Effector memory CD4-positive, alpha-beta T cell (primary cell): ENCODE results near the gene MYO7A.

Experiments used
- DNase-seq, 3 donors: peaks; one replicate each; pipeline ENCODE4 v3.0.0-alpha.2; 2020
- H3K27ac ChIP-seq: 2 replicates; pipeline ENCODE4 v1.7.0; 2013; ENCODE audit warnings: mild to moderate bottlenecking, low read length, moderate library complexity; ENCODE audit not compliant: insufficient read depth, poor library complexity, severe bottlenecking
- H3K27me3 ChIP-seq: replicated peaks from 2 replicates; pipeline ENCODE4 v1.7.0; 2013; ENCODE audit warnings: mild to moderate bottlenecking, low read length; ENCODE audit not compliant: insufficient read depth, control insufficient read depth, poor library complexity, severe bottlenecking
- H3K36me3 ChIP-seq: 2 replicates; pipeline ENCODE4 v1.7.0; 2013; ENCODE audit warnings: mild to moderate bottlenecking, low read length, moderate library complexity; ENCODE audit not compliant: control insufficient read depth, insufficient read depth
- H3K4me1 ChIP-seq: 2 replicates; pipeline ENCODE4 v1.7.0; 2013; ENCODE audit warnings: low read length, mild to moderate bottlenecking; ENCODE audit not compliant: control insufficient read depth, insufficient read depth, poor library complexity, severe bottlenecking
- H3K4me3 ChIP-seq: 2 replicates; pipeline ENCODE4 v1.7.0; 2013; ENCODE audit warnings: low read length, low read depth, mild to moderate bottlenecking; ENCODE audit not compliant: insufficient read depth, poor library complexity, severe bottlenecking
- H3K9me3 ChIP-seq: 2 replicates; pipeline ENCODE4 v1.7.0; 2013; ENCODE audit warnings: mild to moderate bottlenecking, low read length, moderate library complexity; ENCODE audit not compliant: control insufficient read depth

Gene MYO7A

GRCh38 chr11:77137421-77137820 is 9.4 kb downstream of the MYO7A start:
- H3K4me1 ChIP-seq = no peaks in the 10 kb centered on the region
- H3K27me3 ChIP-seq = peaks cover 3% of the 10 kb centered on the region
- H3K9me3 ChIP-seq = no peaks in the 10 kb centered on the region
- no peak overlapping the region for H3K27ac ChIP-seq
- H3K4me3 ChIP-seq = no peak overlapping the region
- no peaks in the 10 kb centered on the region for H3K36me3 ChIP-seq
- no peak for DNase-seq

GRCh38 chr11:77138106-77138649 is 10.1 kb downstream of the MYO7A start:
- Histone ChIP-seq H3K4me1 (no peaks in the 10 kb centered on the region), H3K4me3 (no peak overlapping the region), H3K27me3 (peaks cover 3% of the 10 kb centered on the region), H3K27ac (no peak overlapping the region), H3K9me3 (no peaks in the 10 kb centered on the region), H3K36me3 (no peaks in the 10 kb centered on the region)
- no peak for DNase-seq

DNA sequence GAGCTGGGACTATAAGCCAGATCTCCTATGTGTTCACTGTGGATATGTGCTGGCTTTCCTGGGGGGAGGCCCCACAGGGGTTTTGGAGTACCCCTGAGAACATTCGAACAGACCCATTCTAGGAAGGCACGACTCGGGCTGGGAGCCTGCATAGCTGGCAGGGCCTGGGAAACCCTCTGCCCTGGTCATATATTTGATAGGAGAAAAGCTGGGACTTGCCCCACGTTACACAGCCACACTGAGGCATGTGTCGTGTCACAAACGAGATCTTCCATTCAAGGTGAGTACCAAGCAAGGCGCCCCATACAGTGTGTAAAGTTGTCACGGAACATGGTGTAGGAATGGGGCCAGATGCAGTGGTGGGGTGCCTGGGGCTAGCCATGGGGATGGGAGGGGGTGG is 11.2 kb downstream of the MYO7A start:
- no peak overlapping the region for H3K27ac ChIP-seq
- H3K4me1 ChIP-seq = no peaks in the 10 kb centered on the region
- DNase-seq = no peak
- no peak overlapping the region for H3K4me3 ChIP-seq
- no peaks in the 10 kb centered on the region for H3K9me3 ChIP-seq
- peaks cover 3% of the 10 kb centered on the region for H3K27me3 ChIP-seq
- H3K36me3 ChIP-seq = no peaks in the 10 kb centered on the region

GRCh38 chr11:77140231-77140851 is 12.3 kb downstream of the MYO7A start:
- Histone ChIP-seq H3K9me3 (no peaks in the 10 kb centered on the region), H3K4me3 (no peak overlapping the region), H3K27me3 (peaks cover 3% of the 10 kb centered on the region), H3K27ac (no peak overlapping the region), H3K4me1 (no peaks in the 10 kb centered on the region), H3K36me3 (no peaks in the 10 kb centered on the region)
- no peak for DNase-seq

DNA sequence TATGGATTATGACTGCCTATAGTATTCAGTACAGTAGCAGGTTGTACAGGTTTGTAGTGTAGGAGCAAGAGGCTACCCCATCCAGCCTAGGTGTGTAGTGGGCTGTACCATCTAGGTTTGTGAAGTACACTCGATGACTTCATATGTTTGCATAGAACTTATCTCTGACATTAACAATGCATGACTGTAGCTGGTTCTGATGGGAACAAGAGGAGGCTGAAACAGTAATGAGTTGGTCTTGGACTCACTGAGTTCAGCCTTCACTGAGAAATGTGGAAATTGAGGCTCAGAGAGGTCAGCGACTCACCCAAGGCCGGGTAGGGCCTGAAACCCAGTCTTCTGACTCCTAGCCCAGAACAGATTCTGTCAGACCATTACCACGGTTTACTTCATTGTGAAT is 13.0 kb downstream of the MYO7A start:
- H3K27me3 ChIP-seq = peaks cover 3% of the 10 kb centered on the region
- H3K27ac ChIP-seq = no peak overlapping the region
- H3K9me3 ChIP-seq = no peaks in the 10 kb centered on the region
- H3K4me3 ChIP-seq = no peak overlapping the region
- H3K36me3 ChIP-seq = no peaks in the 10 kb centered on the region
- no peaks in the 10 kb centered on the region for H3K4me1 ChIP-seq
- DNase-seq = no peak

DNA sequence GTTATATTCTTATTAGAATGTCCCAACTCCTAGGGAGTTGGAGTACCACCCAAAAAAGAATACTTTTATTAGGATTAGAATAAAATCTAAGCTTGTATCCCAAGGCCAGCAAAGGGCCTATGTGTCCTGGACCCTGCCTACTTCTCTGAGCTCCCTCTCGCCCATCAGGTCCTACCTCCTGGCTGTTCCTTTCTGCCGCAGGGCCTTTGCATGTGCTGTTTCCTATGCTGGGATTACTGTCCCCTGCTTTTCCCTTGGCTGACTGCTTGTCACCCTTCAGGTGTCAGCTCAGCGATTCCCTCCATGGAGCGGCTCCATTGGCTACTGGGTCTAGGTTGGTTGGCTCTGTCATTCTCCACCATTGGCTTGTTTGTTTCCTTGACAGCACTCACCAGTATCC is 13.4 kb downstream of the MYO7A start:
- no peak for DNase-seq
- peaks cover 3% of the 10 kb centered on the region for H3K27me3 ChIP-seq
- H3K4me3 ChIP-seq = no peak overlapping the region
- no peak overlapping the region for H3K27ac ChIP-seq
- H3K9me3 ChIP-seq = no peaks in the 10 kb centered on the region
- no peaks in the 10 kb centered on the region for H3K36me3 ChIP-seq
- H3K4me1 ChIP-seq = no peaks in the 10 kb centered on the region

GRCh38 chr11:77142091-77142975 is 14.3 kb downstream of the MYO7A start:
- Histone ChIP-seq H3K27ac (no peak overlapping the region), H3K27me3 (peaks cover 3% of the 10 kb centered on the region), H3K4me3 (no peak overlapping the region), H3K4me1 (no peaks in the 10 kb centered on the region), H3K9me3 (no peaks in the 10 kb centered on the region), H3K36me3 (no peaks in the 10 kb centered on the region)
- DNase-seq = no peak

DNA sequence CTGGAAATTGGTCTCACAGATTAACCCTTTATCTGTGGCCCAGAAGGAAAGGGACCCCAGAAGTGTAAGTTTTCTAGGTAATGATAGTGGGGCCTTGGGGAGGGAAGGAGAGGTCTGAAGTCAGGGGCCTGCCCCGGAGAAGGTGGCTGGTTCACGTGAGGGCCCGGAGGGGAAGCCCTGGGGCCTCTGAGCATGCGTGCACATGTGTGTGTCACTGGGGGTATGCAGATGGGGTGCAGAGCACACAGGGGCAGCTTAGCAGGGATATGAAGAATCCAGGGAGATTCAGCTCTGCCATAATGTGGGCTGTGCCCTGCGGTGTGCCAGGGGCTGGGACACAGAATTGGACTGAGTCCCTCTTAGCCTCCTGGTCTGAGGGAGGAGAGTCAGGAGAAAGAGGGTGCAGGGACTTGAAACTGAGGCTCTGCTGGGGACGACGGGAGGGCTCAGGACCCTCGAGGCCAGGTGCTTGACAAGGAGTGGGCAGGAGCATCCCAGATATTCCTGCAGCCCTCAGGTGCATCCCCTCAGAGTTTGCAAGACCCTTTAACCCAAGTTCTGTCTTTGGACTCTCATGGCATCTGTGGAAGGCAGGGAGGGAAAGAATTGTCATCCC is 15.5 kb downstream of the MYO7A start:
- no peaks in the 10 kb centered on the region for H3K36me3 ChIP-seq
- DNase-seq = no peak
- peaks cover 3% of the 10 kb centered on the region for H3K4me1 ChIP-seq
- H3K27me3 ChIP-seq = no peaks in the 10 kb centered on the region
- H3K27ac ChIP-seq = no peak overlapping the region
- no peak overlapping the region for H3K4me3 ChIP-seq
- no peaks in the 10 kb centered on the region for H3K9me3 ChIP-seq

GRCh38 chr11:77144196-77144856 is 16.3 kb downstream of the MYO7A start:
- H3K4me3 ChIP-seq = no peak overlapping the region
- peaks cover 3% of the 10 kb centered on the region for H3K4me1 ChIP-seq
- H3K36me3 ChIP-seq = no peaks in the 10 kb centered on the region
- H3K27ac ChIP-seq = no peak overlapping the region
- no peaks in the 10 kb centered on the region for H3K9me3 ChIP-seq
- no peak for DNase-seq
- H3K27me3 ChIP-seq = no peaks in the 10 kb centered on the region
